Testis (tissue), 2 donors: ENCODE data around the gene PRKAB2.

ENCODE experiments used
- CTCF ChIP-seq, 3 experiments: fragments of 450-650 bp in 2 of 3; fragments of 200-600 bp in 1 of 3; sonication (generic) in 1 of 3; IDR thresholded peaks; one replicate each; pipeline ENCODE4 v1.5.1; 2016 to 2019; ENCODE audit warnings: antibody characterized with exemption in 3 of 3, mild to moderate bottlenecking in 2 of 3, moderate library complexity in 1 of 3
- POLR2A ChIP-seq: fragments of 450-650 bp; IDR thresholded peaks from one replicate; pipeline ENCODE4 v1.6.1; 2017; ENCODE audit warnings: antibody characterized with exemption, mild to moderate bottlenecking, moderate library complexity

- TF ChIP-seq CTCF (IDR thresholded peaks at IDR 0.05) = no peak
- no peak for TF ChIP-seq POLR2A
Observed at GRCh38 chr1:147129116-147129873, 43.0 kb downstream of the PRKAB2 start.
